RKO (cell line): ENCODE data around the gene COL6A2.
"Not testable (repeated sequence)": the region's sequence is repeated elsewhere in the genome, so short reads cannot be mapped to it uniquely, and the experiment has no call there.

Experiments
- DNase-seq: peaks from one replicate; pipeline ENCODE4 v3.0.0-alpha.2; 2016; ENCODE audit warnings: low spot score

The COL6A2 gene

GRCh38 chr21:46126309-46127238 is 28.7 kb downstream of the COL6A2 start:
- no peak for DNase-seq

- no peak for DNase-seq
These were observed 29.6 kb downstream of the COL6A2 start for GRCh38 chr21:46127239-46128105.

GRCh38 chr21:46128106-46128932 is 30.4 kb downstream of the COL6A2 start:
- DNase-seq, result no peak

GRCh38 chr21:46128933-46129571 is 31.1 kb downstream of the COL6A2 start:
- no peak for DNase-seq

GRCh38 chr21:46129846-46130651 is 32.1 kb downstream of the COL6A2 start:
- no peak for DNase-seq

GRCh38 chr21:46130831-46131587 is 33.1 kb downstream of the COL6A2 start:
- no peak for DNase-seq

- no peak for DNase-seq
These were observed 33.6 kb downstream of the COL6A2 start for GRCh38 chr21:46131588-46131837.

- no peak for DNase-seq
These were observed 34.1 kb downstream of the COL6A2 start for GRCh38 chr21:46131838-46132651.

GRCh38 chr21:46135782-46136395 is 38.0 kb downstream of the COL6A2 start:
- no peak for DNase-seq

GRCh38 chr21:46136739-46137349 is 38.9 kb downstream of the COL6A2 start:
- no peak for DNase-seq

GRCh38 chr21:46137908-46138307 is 40.0 kb downstream of the COL6A2 start:
- no peak for DNase-seq

- no peak for DNase-seq
These were observed 40.6 kb downstream of the COL6A2 start for GRCh38 chr21:46138383-46138970.

GRCh38 chr21:46139686-46140085 is 41.8 kb downstream of the COL6A2 start:
- no peak for DNase-seq

GRCh38 chr21:46140352-46141003 is 42.6 kb downstream of the COL6A2 start:
- DNase-seq, result not testable (repeated sequence)

- DNase-seq, result no peak
These were observed 44.1 kb downstream of the COL6A2 start for GRCh38 chr21:46141767-46142581.
